Activated CD4-positive, alpha-beta T cell treated with anti-CD3 and anti-CD28 coated beads, Interleukin-2, Interleukin-4, amounts not matched to agents 100 ng/mL and 50 ng/mL, durations not matched to agents 16 hours and 8 hours (primary cell): ENCODE results near the gene FILIP1.

Source experiments
- DNase-seq: peaks from one replicate; pipeline ENCODE4 v3.0.0-alpha.2; 2020; ENCODE audit warnings: low spot score

FILIP1 gene

DNA sequence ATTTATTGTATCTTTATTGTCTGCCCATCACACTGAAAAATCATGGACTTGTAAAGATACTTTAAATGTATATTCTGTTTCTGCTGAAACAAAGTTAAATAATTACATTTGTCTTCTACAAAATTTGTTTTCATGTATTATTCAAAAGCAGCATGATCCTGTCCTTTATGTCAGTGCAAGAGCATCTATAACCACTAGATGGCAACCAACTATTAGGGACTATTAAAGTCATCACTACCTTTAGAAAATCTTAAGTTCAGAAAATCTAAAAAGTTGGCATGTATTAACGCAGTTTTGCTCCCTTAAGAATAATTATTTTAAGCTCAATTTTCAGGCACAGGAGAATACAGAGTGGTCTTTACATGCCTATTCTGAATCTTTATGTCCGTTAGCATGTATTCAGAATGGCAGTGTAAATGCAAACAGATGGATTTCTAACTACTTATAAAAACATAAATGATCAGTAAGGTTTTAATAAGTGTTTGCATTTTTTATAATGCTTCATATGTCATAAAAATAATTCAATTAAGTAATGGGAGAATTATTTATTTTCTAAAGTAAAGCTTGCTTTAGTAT lies 226.8 kb downstream of the FILIP1 start:
- DNase-seq, result peak; percentile 24

DNA sequence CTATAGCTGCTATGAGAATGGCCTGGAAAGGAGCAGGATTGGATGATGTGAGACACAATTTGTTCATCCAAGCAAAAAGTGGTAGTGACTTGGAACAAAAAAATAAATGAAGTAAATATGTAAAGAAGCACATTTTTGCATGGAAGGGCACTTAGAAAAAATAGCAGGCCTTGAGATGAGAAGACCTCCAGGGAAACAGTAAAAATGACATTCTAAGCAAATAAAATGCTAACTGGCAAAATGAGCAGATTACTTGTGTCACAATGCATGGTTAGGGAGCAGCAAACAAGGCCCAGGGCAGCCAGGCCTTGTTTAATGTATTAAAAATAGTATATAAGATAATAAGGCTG lies 230.2 kb downstream of the FILIP1 start:
- no peak for DNase-seq

DNA sequence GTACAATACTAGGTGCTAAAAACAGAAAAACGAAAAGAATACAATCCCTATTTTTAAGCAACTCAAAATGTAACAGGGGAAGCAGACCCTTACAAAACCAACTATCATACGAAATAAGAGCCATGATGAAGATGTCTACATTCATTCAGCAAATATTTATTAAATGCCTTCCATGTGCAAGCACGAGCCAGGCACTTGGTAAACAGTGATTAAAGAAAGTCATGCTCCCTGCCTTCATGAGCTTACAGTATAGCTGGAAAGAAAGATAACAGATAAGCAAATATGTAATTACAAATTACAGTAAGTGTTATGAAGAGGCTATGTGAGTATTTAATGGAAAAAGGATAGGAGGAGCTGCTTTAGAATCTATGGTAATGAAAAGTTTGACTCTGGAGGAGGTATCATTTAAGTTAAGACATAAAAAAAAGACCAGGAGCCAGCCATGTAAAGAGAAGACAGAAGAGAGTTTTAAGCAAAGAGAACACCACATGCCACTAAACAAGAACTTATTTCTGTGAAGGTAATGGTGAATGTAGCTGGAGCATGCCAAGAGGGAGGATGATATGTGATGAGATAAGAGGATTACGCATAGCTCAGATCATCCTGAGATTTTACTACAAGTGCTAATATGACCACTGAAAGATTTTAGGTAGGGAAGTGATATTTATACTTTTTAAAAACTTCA lies 230.7 kb downstream of the FILIP1 start:
- no peak for DNase-seq

GRCh38 chr6:75261299-75261698 lies 232.3 kb downstream of the FILIP1 start:
- no peak for DNase-seq

DNA sequence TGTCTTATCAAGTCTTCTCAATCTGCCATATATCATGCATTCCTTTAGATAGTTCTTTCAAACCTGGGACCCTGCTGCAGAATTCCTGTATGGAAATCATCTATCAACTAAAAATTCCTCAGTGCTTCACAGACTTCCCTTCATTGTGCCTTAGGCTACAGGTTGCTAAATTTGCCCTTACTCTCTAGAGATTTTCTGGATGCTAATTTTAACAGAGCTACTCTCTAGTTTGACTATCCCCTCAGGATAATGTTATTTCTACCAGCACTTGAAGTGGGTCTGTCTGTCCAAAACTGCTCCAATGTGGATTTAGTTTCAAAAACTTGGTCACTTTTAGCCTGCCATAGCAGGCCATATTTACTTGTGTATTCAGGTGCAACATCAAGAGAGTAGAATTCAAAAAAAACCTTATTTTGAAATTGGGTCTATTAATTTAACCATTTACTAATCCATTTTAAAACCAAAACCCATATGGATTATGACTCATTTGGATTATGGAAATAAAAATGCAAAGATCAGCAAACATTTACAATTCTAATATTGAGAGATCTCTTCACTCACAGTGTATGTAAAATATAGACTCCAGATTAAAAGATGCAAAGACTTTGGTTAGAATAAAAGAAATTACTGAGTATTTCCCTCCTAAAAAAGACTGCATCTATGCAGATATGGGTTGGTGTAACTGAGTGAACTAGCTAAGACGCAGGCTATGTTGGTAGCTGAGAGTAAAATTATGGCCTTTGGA lies 236.1 kb downstream of the FILIP1 start:
- DNase-seq, result no peak

- DNase-seq, result no peak
Observed at GRCh38 chr6:75250552-75250951, 243.0 kb downstream of the FILIP1 start.

GRCh38 chr6:75249837-75250236 lies 243.8 kb downstream of the FILIP1 start:
- no peak for DNase-seq

DNA sequence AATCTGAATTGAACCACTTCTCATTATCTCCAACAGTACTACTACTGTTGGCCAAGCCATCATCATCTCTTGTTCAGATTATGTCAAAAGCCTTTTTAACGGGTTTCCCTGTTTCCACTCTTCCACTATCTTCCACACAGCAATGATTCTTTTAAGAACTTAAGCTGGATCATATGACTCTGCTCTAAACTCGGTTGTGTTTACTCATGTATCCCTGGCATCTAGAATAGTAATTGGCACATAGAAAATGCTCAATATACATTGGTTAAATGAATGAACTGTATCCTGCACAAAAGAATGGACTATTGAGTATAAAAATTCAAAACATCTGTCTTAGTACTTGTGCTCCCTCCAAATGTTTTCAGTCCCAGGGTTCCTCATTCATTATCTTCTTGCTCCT lies 247.2 kb downstream of the FILIP1 start:
- no peak for DNase-seq

GRCh38 chr6:75244063-75244584 lies 249.5 kb downstream of the FILIP1 start:
- no peak for DNase-seq

- peak; percentile 92 for DNase-seq
Observed at GRCh38 chr6:75243333-75244062, 250.1 kb downstream of the FILIP1 start, which contains the start of gene COX7A2. COX7A2 (minus strand) TSS chr6:75243801; CDS start chr6:75243734, 67 bp downstream.
